ENCODE measurements around the gene HES3.

HES3 gene

DNA sequence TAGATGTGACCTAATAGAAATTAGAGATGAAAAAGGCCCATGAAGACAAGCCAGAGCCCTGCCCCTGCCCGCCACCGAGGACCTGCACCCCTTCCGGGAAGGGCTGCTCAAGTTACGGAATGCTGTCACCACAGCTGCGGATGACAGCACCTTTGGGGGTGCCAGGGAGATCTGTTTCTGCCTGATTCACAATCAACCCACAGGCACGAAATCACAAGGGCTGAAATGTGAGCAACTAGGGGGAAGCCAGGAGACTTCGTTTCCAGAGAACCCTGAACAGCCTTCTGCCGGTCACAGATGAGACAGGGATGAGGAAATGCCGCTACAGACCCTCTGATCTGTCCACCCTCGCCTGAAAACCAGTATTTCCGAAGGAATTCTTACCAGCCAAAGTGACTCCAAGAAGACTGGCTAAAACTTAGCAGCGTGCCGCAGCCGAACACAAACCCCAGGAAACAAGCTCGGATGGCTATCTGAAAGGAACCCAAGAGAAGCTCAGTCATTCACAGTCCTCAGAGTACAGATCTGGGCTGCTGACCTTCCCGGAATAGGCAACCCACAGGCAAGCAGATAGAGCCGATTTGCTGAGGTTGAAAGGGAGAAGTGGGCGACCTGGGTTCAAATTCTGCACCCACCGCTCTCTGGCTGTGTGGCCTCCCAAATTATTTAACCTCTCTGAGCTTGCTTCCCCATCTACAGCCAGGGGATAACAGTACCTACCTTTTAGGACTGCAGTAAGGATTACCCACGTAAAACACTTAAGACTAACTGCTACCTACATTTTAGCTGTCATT is 9.3 kb upstream of the HES3 start:
- no peak for DNase-seq
- ATAC-seq (replicated peaks) = no peak
- H3K27me3 Mint-ChIP-seq = peaks cover 11 to 17% of the 10 kb centered on the region in 2 donors
- peaks cover 6 to 9% of the 10 kb centered on the region in 2 donors for H3K4me1 Mint-ChIP-seq
- H3K9me3 Mint-ChIP-seq = no peaks in the 10 kb centered on the region
- peak overlapping the region; percentile 91 to 94 for H3K4me3 Mint-ChIP-seq
- H3K36me3 Mint-ChIP-seq = peaks cover 15 to 26% of the 10 kb centered on the region in 2 donors
- H3K27ac Mint-ChIP-seq = peak overlapping the region; percentile 90

GRCh38 chr1:6235296-6235677 is 8.7 kb upstream of the HES3 start:
- peak overlapping the region; percentile 91 to 94 for H3K4me3 Mint-ChIP-seq
- H3K4me1 Mint-ChIP-seq = peaks cover 6 to 9% of the 10 kb centered on the region in 2 donors
- H3K27me3 Mint-ChIP-seq = peaks cover 16 to 23% of the 10 kb centered on the region in 2 donors
- DNase-seq = no peak
- no peaks in the 10 kb centered on the region for H3K9me3 Mint-ChIP-seq
- peak; percentile 33 to 36 for ATAC-seq (replicated peaks)
- peak overlapping the region; percentile 90 for H3K27ac Mint-ChIP-seq
- H3K36me3 Mint-ChIP-seq = peaks cover 12 to 24% of the 10 kb centered on the region in 2 donors

- Mint-ChIP-seq H3K36me3 (peaks cover 7 to 17% of the 10 kb centered on the region in 2 donors), H3K4me3 (peak overlapping the region in 1 of 2 donors; percentile 1), H3K4me1 (peaks cover 16 to 17% of the 10 kb centered on the region in 2 donors), H3K9me3 (no peaks in the 10 kb centered on the region), H3K27ac (peak overlapping the region; percentile 47), H3K27me3 (peaks cover 25 to 36% of the 10 kb centered on the region in 2 donors)
- DNase-seq (no peak), ATAC-seq (replicated peaks) (no peak)
Observed at GRCh38 chr1:6237093-6237492, 6.9 kb upstream of the HES3 start.

DNA sequence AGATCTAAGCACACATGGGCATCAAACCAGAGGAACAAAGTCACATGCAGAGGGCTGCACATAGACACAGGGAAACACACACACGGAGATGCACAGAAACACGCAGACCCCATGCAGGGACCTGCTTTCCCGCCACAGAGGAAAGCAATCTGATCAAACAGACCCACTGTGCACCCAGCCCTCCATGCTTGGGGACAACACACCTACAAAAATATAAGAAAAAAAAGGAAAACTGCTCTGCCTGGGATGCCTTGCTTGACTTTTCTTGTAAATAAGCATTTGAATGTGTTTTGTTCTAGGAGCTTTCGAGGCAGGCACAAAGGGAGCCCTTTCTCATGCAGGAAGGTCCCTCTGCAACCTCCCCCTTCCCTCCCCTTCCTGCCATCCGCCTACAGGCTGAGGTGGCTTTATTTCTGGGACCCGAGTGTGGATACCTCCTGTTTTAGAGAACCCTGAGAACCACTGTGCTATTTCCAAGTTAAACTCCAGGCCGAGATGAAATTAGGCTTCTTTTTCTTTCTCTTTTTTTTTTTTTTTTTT is 4.7 kb upstream of the HES3 start:
- Mint-ChIP-seq H3K4me1 (peaks cover 12 to 16% of the 10 kb centered on the region in 2 donors), H3K27ac (no peak overlapping the region), H3K9me3 (no peaks in the 10 kb centered on the region), H3K4me3 (no peak overlapping the region), H3K36me3 (peaks cover 0 to under 1% of the 10 kb centered on the region in 2 donors), H3K27me3 (peaks cover 39 to 50% of the 10 kb centered on the region in 2 donors)
- no peak for DNase-seq
- ATAC-seq (replicated peaks) = no peak

- no peak overlapping the region for H3K27ac Mint-ChIP-seq
- DNase-seq = no peak
- no peak for ATAC-seq (replicated peaks)
- H3K4me1 Mint-ChIP-seq = peaks cover 12 to 19% of the 10 kb centered on the region in 2 donors
- H3K9me3 Mint-ChIP-seq = no peaks in the 10 kb centered on the region
- peaks cover 47 to 59% of the 10 kb centered on the region in 2 donors for H3K27me3 Mint-ChIP-seq
- no peak overlapping the region for H3K4me3 Mint-ChIP-seq
- H3K36me3 Mint-ChIP-seq = no peaks in the 10 kb centered on the region
Observed at GRCh38 chr1:6239950-6240768, 3.8 kb upstream of the HES3 start.

GRCh38 chr1:6241107-6241886 is 2.7 kb upstream of the HES3 start:
- peak overlapping the region; percentile 65 for H3K4me3 Mint-ChIP-seq

GRCh38 chr1:6241887-6242740 is 1.9 kb upstream of the HES3 start:
- Mint-ChIP-seq H3K9me3 (no peaks in the 10 kb centered on the region), H3K27me3 (peaks cover 55 to 72% of the 10 kb centered on the region in 2 donors), H3K27ac (no peak overlapping the region), H3K36me3 (peaks cover 2% of the 10 kb centered on the region in 2 donors), H3K4me3 (peak overlapping the region; percentile 65), H3K4me1 (peaks cover 15 to 30% of the 10 kb centered on the region in 2 donors)
- DNase-seq = no peak
- no peak for ATAC-seq (replicated peaks)

More at GRCh38 chr1:6241107-6241886, 2.7 kb upstream of the HES3 start:
- no peaks in the 10 kb centered on the region for H3K36me3 Mint-ChIP-seq
- ATAC-seq (replicated peaks) (no peak), DNase-seq (no peak)
- no peaks in the 10 kb centered on the region for H3K9me3 Mint-ChIP-seq
- peaks cover 47 to 64% of the 10 kb centered on the region in 2 donors for H3K27me3 Mint-ChIP-seq
- H3K4me1 Mint-ChIP-seq = peaks cover 9 to 22% of the 10 kb centered on the region in 2 donors
- peak overlapping the region; percentile 75 for H3K27ac Mint-ChIP-seq

GRCh38 chr1:6243053-6243834 is 735 bp upstream of the HES3 start:
- no peak overlapping the region for H3K4me3 Mint-ChIP-seq
- H3K27me3 Mint-ChIP-seq = peaks cover 64 to 76% of the 10 kb centered on the region in 2 donors
- no peaks in the 10 kb centered on the region for H3K9me3 Mint-ChIP-seq
- no peak overlapping the region for H3K27ac Mint-ChIP-seq
- peaks cover 2% of the 10 kb centered on the region in 2 donors for H3K36me3 Mint-ChIP-seq
- no peak for DNase-seq
- H3K4me1 Mint-ChIP-seq = peaks cover 17 to 32% of the 10 kb centered on the region in 2 donors
- ATAC-seq (replicated peaks) = no peak

DNA sequence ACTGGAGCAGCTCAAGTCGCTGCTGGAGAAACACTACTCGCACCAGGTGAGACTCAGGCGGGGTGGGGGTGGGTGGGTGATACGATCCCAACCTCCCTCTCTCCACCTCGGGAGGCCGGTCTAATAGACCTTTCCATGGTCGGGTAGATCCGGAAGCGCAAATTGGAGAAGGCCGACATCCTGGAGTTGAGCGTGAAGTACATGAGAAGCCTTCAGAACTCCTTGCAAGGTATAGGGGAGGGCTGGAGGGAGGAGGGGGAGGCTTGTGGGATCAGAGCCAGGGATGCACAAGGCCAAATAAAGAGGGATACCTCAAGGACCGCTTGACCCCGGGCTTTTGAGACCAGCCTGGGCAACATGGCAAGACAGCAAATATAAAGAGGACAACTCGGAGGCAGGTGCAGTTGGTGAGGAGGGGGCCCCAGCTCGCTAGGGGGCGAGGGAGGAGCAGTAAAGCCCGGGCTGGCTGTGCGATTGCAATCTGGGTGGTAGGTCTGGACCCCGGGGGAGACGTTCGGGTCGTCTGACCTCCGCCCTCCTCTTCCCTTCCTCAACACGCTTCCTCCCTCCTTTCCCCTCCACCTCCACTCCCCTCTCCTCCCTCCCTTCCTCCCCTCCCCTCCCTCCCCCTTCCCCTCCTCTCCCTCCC is 546 bp downstream of the HES3 start:
- Mint-ChIP-seq H3K27ac (peak overlapping the region; percentile 51), H3K9me3 (no peaks in the 10 kb centered on the region), H3K27me3 (peaks cover 63 to 74% of the 10 kb centered on the region in 2 donors), H3K4me1 (peaks cover 20 to 37% of the 10 kb centered on the region in 2 donors), H3K4me3 (peak overlapping the region in 1 of 2 donors; percentile 35), H3K36me3 (peaks cover 2% of the 10 kb centered on the region in 2 donors)
- ATAC-seq (replicated peaks) (no peak), DNase-seq (no peak)

GRCh38 chr1:6245086-6245868 is 1.3 kb downstream of the HES3 start:
- peak overlapping the region; percentile 37 for H3K27ac Mint-ChIP-seq
- ATAC-seq (replicated peaks) (peak; percentile 72 to 74), DNase-seq (peak; percentile 60)
- H3K9me3 Mint-ChIP-seq = no peaks in the 10 kb centered on the region
- H3K4me1 Mint-ChIP-seq = peaks cover 21 to 37% of the 10 kb centered on the region in 2 donors
- peak overlapping the region in 1 of 2 donors; percentile 35 for H3K4me3 Mint-ChIP-seq
- peaks cover 62 to 72% of the 10 kb centered on the region in 2 donors for H3K27me3 Mint-ChIP-seq
- peaks cover 2% of the 10 kb centered on the region in 2 donors for H3K36me3 Mint-ChIP-seq

- no peak for DNase-seq
- no peak for ATAC-seq (replicated peaks)
- peaks cover 21 to 37% of the 10 kb centered on the region in 2 donors for H3K4me1 Mint-ChIP-seq
- H3K27me3 Mint-ChIP-seq = peaks cover 69 to 75% of the 10 kb centered on the region in 2 donors
- no peaks in the 10 kb centered on the region for H3K9me3 Mint-ChIP-seq
- H3K27ac Mint-ChIP-seq = peak overlapping the region; percentile 20
- H3K36me3 Mint-ChIP-seq = peaks cover 2% of the 10 kb centered on the region in 2 donors
- peak overlapping the region in 1 of 2 donors; percentile 43 for H3K4me3 Mint-ChIP-seq
Observed at GRCh38 chr1:6245869-6246496, 2.0 kb downstream of the HES3 start.
